ENCODE measurements around the gene IGFLR1.
"Not testable (repeated sequence)": the region's sequence is repeated elsewhere in the genome, so short reads cannot be mapped to it uniquely, and the experiment has no call there.

The IGFLR1 gene

GRCh38 chr19:35773020-35773806, 31.0 kb upstream of the IGFLR1 start:
- Histone ChIP-seq H3K36me3 (replicated peaks) (peaks cover under 1% of the 10 kb centered on the region; the same call in 1 of the 2 replicates), H3K27me3 (ENCODE audit: low read depth) (no peaks in the 10 kb centered on the region), H3K4me1 (peaks cover 9% of the 10 kb centered on the region; the same call in 1 of the 2 replicates), H3K9me3 (no peaks in the 10 kb centered on the region), H3K4me3 (no peak overlapping the region)
- in situ Hi-C loops (cut with MboI; ENCODE audit: low sequenced_read_pairs), result no loop called here
- no peak for DNase-seq (ENCODE audit: low spot score in 2 of 2)

GRCh38 chr19:35772362-35772761, 30.1 kb upstream of the IGFLR1 start:
- H3K4me3 ChIP-seq; in situ Hi-C loops (cut with MboI; ENCODE audit: low sequenced_read_pairs); H3K36me3 ChIP-seq (replicated peaks): not testable (repeated sequence)

DNA sequence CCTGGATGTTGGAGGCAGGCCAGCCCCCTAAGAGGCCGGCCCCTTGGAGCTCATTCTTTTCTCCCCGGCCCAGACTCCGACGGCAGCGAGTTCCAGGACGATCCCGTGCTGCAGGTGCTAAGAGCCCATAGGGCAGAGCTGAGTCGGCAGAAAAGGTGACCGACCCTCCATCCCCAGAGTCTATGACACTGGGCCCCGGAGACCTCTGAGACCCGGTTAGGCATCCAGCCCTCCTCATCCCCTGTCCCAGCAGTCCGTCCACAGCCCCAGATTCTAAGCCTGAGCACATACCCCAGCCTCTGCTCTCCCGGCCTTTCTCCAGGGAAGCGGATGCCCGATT, 25.8 kb upstream of the IGFLR1 start:
- no peaks in the 10 kb centered on the region for H3K27me3 ChIP-seq (ENCODE audit: low read depth)
- no peaks in the 10 kb centered on the region for H3K4me1 ChIP-seq
- peaks cover 17% of the 10 kb centered on the region for H3K36me3 ChIP-seq (replicated peaks)
- DNase-seq (ENCODE audit: low spot score in 2 of 2), result no peak
- no peaks in the 10 kb centered on the region for H3K9me3 ChIP-seq
- no peak overlapping the region for H3K4me3 ChIP-seq
- in situ Hi-C loops (cut with MboI; ENCODE audit: low sequenced_read_pairs), result no loop called here

More at GRCh38 chr19:35772362-35772761, 30.1 kb upstream of the IGFLR1 start:
- not testable (repeated sequence) for H3K4me1 ChIP-seq; H3K27me3 ChIP-seq (ENCODE audit: low read depth); H3K9me3 ChIP-seq; DNase-seq (ENCODE audit: low spot score in 2 of 2)

GRCh38 chr19:35767288-35768081, 25.2 kb upstream of the IGFLR1 start:
- in situ Hi-C loops (cut with MboI; ENCODE audit: low sequenced_read_pairs), result no loop called here
- Histone ChIP-seq H3K4me1 (no peaks in the 10 kb centered on the region), H3K4me3 (no peak overlapping the region), H3K36me3 (replicated peaks) (peaks cover 17% of the 10 kb centered on the region), H3K27me3 (ENCODE audit: low read depth) (no peaks in the 10 kb centered on the region), H3K9me3 (no peaks in the 10 kb centered on the region)
- DNase-seq (ENCODE audit: low spot score in 2 of 2), result no peak

- no peak for DNase-seq (ENCODE audit: low spot score in 2 of 2)
- in situ Hi-C loops (cut with MboI; ENCODE audit: low sequenced_read_pairs), result no loop called here
- Histone ChIP-seq H3K27me3 (ENCODE audit: low read depth) (no peaks in the 10 kb centered on the region), H3K4me3 (no peak overlapping the region), H3K4me1 (no peaks in the 10 kb centered on the region), H3K9me3 (no peaks in the 10 kb centered on the region), H3K36me3 (replicated peaks) (peaks cover 22% of the 10 kb centered on the region)
These were observed 24.4 kb upstream of the IGFLR1 start for GRCh38 chr19:35766571-35767104.

DNA sequence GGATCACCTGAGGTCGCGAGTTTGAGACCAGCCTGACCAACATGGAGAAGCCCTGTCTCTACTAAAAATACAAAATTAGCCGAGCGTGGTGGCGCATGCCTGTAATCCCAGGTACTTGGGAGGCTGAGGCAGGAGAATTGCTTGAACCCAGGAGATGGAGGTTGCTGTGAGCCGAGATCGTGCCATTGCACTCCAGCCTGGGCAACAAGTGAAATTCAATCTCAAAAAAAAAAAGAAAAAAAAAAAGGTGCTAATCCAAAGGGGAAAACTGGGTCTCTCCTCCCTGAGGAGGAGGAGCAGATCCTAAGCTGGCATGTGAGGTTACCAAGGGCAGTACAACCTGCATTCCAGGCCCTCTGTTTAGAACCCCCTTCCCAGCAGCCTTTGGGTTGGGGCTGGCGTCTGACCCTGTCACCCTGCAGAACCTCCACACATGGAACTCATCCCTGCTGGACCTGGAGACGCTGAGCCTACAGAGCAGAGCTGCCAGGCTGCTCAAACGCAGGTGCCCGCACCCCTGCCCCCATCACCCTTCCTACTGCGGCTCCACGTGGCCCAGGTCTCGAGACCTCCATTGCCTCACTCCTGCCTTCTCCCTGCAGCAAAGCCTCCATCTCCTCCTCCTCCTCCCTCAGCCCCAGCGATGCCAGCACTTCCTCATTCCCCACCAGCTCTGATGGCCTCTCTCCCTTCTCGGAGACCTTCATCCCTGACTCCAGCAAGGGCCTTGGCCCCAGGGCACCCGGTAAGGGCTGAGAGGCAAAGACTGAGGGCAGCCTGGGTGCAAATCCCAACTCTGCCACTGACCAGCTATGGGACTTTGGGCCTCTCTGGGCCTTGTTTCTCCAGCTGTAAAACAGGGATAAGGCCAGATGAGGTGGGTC, 22.4 kb upstream of the IGFLR1 start:
- Histone ChIP-seq H3K9me3 (no peaks in the 10 kb centered on the region), H3K27me3 (ENCODE audit: low read depth) (no peaks in the 10 kb centered on the region), H3K4me3 (no peak overlapping the region), H3K4me1 (no peaks in the 10 kb centered on the region), H3K36me3 (replicated peaks) (peaks cover 29% of the 10 kb centered on the region)
- in situ Hi-C loops (cut with MboI; ENCODE audit: low sequenced_read_pairs), result no loop called here
- no peak for DNase-seq (ENCODE audit: low spot score in 2 of 2)

DNA sequence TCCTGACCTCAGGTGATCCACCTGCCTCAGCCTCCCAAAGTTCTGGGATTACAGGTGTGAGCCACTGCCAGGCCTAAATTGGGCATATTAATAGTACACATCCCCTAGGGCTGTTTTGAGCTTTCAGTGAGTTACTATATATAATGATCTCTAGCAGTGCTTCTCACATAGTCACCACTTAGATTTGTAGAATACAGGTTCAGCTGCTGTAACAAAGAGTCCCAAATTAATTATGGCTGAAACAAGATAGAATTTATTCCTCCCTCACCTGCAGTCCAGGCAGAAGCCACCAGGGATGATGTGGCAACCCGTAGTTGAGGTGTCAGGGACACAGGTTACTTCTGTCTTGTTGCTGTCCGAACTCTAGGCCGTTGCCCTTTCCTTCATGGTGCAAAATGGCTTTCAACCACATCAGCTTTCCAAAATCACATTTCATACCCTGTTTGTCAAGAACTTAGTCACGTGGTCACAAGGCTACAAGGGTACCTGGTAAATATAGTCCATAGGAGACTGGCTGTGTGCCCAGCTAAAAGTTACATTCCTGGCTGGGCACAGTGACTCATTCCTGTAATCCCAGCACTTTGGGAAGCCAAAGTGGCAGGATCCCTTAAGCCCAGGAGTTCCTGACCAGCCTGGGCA, 18.6 kb upstream of the IGFLR1 start:
- DNase-seq (ENCODE audit: low spot score in 2 of 2), result no peak
- Histone ChIP-seq H3K4me3 (no peak overlapping the region), H3K9me3 (no peaks in the 10 kb centered on the region), H3K27me3 (ENCODE audit: low read depth) (no peaks in the 10 kb centered on the region), H3K36me3 (replicated peaks) (peaks cover 26% of the 10 kb centered on the region), H3K4me1 (peaks cover 6% of the 10 kb centered on the region; the same call in 1 of the 2 replicates)
- in situ Hi-C loops (cut with MboI; ENCODE audit: low sequenced_read_pairs), result no loop called here

- H3K9me3 ChIP-seq, result no peaks in the 10 kb centered on the region
- peaks cover 6% of the 10 kb centered on the region; the same call in 1 of the 2 replicates for H3K4me1 ChIP-seq
- in situ Hi-C loops (cut with MboI; ENCODE audit: low sequenced_read_pairs), result no loop called here
- H3K27me3 ChIP-seq (ENCODE audit: low read depth), result no peaks in the 10 kb centered on the region
- no peak for DNase-seq (ENCODE audit: low spot score in 2 of 2)
- peaks cover 19% of the 10 kb centered on the region for H3K36me3 ChIP-seq (replicated peaks)
- H3K4me3 ChIP-seq, result no peak overlapping the region
These were observed 17.4 kb upstream of the IGFLR1 start for GRCh38 chr19:35759697-35760096.

DNA sequence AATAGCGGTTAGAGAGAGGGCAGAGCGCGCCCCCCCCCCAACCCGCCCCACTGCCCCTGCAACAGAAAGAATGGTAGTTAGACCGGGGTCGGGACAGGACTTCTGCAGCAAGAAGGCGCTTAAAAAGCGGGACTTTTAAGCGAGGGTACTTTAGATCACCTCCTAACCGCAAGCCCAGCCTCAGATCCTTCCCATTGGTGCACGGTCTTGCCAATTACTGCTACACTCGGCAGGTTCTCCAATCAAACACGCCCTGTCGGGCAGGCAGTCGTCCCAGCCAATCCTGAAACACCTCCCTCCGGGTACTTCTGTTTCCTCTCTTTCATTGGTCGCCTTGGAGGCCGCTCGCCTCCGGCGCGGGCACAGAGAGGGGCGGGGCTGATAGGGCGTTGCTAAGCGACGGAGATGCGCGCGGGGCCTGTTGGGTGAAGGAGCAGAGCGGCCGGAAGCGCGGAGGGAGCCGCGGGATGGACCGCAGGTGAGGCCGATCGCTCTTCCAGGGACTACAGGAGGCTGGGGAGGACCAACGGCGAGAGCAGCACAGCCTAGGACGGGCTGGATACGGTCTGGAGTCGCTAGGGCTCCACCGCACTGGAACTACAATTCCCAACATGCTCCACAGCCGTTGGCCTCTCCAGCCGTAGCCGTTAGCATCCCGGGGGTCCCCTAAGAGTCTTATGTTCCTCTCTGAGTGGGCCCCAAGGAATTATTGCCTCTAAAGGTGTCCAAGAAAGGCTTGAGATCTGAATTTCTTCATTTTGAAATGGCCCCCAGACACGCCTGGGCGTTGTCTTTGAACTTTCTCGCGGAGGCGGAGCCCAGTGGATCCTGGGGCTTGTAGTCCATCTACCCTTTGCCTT, 15.7 kb upstream of the IGFLR1 start, which contains the start of gene PROSER3:
Gene PROSER3 (plus strand): TSS at position 428 of the 860 bp plus-strand sequence. CDS start 40 bp downstream, at position 468.
- DNase-seq (ENCODE audit: low spot score in 2 of 2), result peak; percentile 99
- Histone ChIP-seq H3K27me3 (ENCODE audit: low read depth) (no peaks in the 10 kb centered on the region), H3K36me3 (replicated peaks) (peaks cover 18% of the 10 kb centered on the region), H3K9me3 (no peaks in the 10 kb centered on the region), H3K4me1 (peaks cover 6% of the 10 kb centered on the region; the same call in 1 of the 2 replicates), H3K4me3 (peak within 1 kb of the TSS; percentile 68)
- in situ Hi-C loops (cut with MboI; ENCODE audit: low sequenced_read_pairs), result no loop called here

- Histone ChIP-seq H3K27me3 (ENCODE audit: low read depth) (no peaks in the 10 kb centered on the region), H3K4me3 (peak overlapping the region; percentile 68), H3K9me3 (no peaks in the 10 kb centered on the region), H3K4me1 (peaks cover 6% of the 10 kb centered on the region; the same call in 1 of the 2 replicates), H3K36me3 (replicated peaks) (peaks cover 21% of the 10 kb centered on the region)
- DNase-seq (ENCODE audit: low spot score in 2 of 2), result peak in 1 of 2 experiments; percentile 51
- in situ Hi-C loops (cut with MboI; ENCODE audit: low sequenced_read_pairs), result no loop called here
These were observed 15.0 kb upstream of the IGFLR1 start for GRCh38 chr19:35757231-35757748.

DNA sequence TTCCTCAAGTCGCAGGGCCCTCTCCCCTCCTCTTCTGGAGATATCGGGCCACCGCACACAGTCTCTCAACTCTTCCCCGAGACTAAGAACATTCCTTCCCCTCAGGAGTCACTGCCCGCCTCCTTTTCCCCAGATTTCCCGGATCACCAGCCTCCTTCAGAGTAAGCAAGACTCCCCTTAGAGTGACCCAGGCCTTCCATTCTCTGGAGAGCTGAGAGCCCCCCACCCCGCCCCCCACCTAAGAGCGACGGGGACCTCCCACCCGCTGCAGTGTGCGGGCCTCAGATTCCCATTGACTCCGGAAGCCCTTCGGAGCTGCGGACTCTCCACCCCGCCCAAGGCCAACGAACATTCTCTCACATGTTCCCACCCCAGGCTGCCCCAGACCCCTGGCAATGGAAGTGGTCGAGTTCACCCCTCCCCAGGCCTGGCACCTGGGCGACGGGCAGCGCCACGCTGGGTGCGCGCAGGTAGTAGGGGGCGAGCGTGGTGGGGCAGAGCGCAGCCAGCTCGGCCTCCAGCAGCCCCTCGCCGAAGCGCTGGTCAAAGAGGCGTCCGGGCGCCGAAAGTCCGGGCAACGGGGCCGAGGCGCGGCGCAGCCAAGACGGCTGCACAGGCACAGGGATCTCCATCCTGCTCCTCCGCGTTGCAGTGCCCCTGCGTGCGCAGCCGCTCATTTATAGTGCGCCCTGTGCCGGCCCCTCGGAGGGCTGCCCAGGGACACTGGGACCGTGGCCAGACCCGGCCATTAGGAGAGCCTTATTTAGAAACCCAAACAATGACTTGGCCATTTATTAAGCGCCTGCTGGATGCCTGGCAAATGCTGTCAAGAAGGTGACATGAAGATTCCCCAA, 14.4 kb upstream of the IGFLR1 start, which contains the start of gene HSPB6:
Gene HSPB6 (minus strand): TSS at position 653 of the 854 bp plus-strand sequence. CDS start 21 bp downstream, at position 632.
- no peak for DNase-seq (ENCODE audit: low spot score in 2 of 2)
- in situ Hi-C loops (cut with MboI; ENCODE audit: low sequenced_read_pairs), result no loop called here
- Histone ChIP-seq H3K9me3 (no peaks in the 10 kb centered on the region), H3K36me3 (replicated peaks) (peaks cover 16% of the 10 kb centered on the region), H3K4me3 (peak within 1 kb of the TSS; percentile 68), H3K27me3 (ENCODE audit: low read depth) (no peaks in the 10 kb centered on the region), H3K4me1 (peaks cover 6% of the 10 kb centered on the region; the same call in 1 of the 2 replicates)

All from HAP-1 (cell line).